Esophagus (tissue), 2 donors: ENCODE measurements around the gene MATK. TPM values are rescaled to one million over a fixed set of nuclear protein-coding genes. Genes with fewer than 3 reads are reported as not detected.
"Not testable (repeated sequence)": the region's sequence is repeated elsewhere in the genome, so short reads cannot be mapped to it uniquely, and the experiment has no call there.

Experiments
- H3K27ac ChIP-seq, 2 donors: one replicate each; pipeline ENCODE4 v1.5.1; 2013; ENCODE audit warnings: low read depth in 2 of 2, mild to moderate bottlenecking in 2 of 2, inconsistent platforms in 1 of 2, low read length in 1 of 2, moderate library complexity in 1 of 2
- H3K27me3 ChIP-seq, 2 donors: one replicate each; pipeline ENCODE4 v1.6.1; 2013; ENCODE audit warnings: low read length in 2 of 2, control low read depth in 1 of 2, mild to moderate bottlenecking in 1 of 2; ENCODE audit not compliant: insufficient read depth in 2 of 2, control insufficient read depth in 1 of 2
- H3K36me3 ChIP-seq, 2 donors: one replicate each; pipeline ENCODE4 v1.6.1; 2013; ENCODE audit warnings: low read length in 1 of 2; ENCODE audit not compliant: control insufficient read depth in 2 of 2, insufficient read depth in 2 of 2
- H3K4me1 ChIP-seq, 2 donors: one replicate each; pipeline ENCODE4 v1.6.1; 2013; ENCODE audit warnings: low read length in 1 of 2; ENCODE audit not compliant: control insufficient read depth in 2 of 2, insufficient read depth in 2 of 2
- H3K4me3 ChIP-seq, 2 donors: one replicate each; pipeline ENCODE4 v1.5.1; 2013; ENCODE audit warnings: low read length in 2 of 2, mild to moderate bottlenecking in 2 of 2, low read depth in 1 of 2, moderate library complexity in 1 of 2
- H3K9me3 ChIP-seq, 2 donors: one replicate each; pipeline ENCODE4 v1.6.1; 2013; ENCODE audit warnings: mild to moderate bottlenecking in 2 of 2, low read depth in 1 of 2, low read length in 1 of 2, moderate library complexity in 1 of 2; ENCODE audit not compliant: control insufficient read depth in 2 of 2, insufficient read depth in 1 of 2
- WGBS, 2 donors: extraction: QIAGEN DNeasy Blood & Tissue Kit; methylation state at CpG; one replicate each; pipeline ENCODE4 v1.1.7; 2013; 5-methylcytosine and 5-hydroxymethylcytosine counted together
- polyA plus RNA-seq, 2 donors: library from polyadenylated mRNA; stranded (reverse); fragments of 200-250 nt; gene quantifications; one replicate each; pipeline ENCODE4 v1.2.3, GENCODE V29; 2013
- donor health status: healthy with polysubstance abuse.
- donor health status: Bipolar disorder and iron deficiency.

MATK gene
- polyA plus RNA-seq, 2 donors = 2.4 to 2.6 TPM

DNA sequence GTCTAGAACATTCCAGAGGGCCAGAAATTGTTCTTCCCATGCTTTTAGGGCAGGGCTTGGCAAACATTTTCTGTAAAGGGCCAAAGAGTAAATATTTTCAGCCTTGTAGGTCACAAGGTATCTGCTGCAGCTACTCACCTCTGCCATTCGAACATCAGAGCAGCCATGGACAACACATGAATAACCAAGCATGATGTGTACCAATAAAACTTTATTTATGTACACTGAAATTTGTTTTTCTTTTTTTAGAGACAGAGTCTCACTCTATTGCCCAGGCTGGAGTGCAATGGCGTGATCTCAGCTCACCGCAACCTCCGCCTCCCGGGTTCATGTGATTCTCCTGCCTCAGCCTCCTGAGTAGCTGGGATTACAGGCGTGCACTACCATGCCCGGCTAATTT lies 28.5 kb downstream of the MATK start:
- peaks cover 2 to 16% of the 10 kb centered on the region in 2 donors for H3K36me3 ChIP-seq
- H3K4me1 ChIP-seq = peaks cover 0 to 11% of the 10 kb centered on the region in 2 donors
- H3K27ac ChIP-seq, H3K4me3 ChIP-seq, H3K9me3 ChIP-seq, H3K27me3 ChIP-seq: not testable (repeated sequence)
- 93 to 97% methylated on average over 7 of the region's 7 CpGs for WGBS, 2 donors

DNA sequence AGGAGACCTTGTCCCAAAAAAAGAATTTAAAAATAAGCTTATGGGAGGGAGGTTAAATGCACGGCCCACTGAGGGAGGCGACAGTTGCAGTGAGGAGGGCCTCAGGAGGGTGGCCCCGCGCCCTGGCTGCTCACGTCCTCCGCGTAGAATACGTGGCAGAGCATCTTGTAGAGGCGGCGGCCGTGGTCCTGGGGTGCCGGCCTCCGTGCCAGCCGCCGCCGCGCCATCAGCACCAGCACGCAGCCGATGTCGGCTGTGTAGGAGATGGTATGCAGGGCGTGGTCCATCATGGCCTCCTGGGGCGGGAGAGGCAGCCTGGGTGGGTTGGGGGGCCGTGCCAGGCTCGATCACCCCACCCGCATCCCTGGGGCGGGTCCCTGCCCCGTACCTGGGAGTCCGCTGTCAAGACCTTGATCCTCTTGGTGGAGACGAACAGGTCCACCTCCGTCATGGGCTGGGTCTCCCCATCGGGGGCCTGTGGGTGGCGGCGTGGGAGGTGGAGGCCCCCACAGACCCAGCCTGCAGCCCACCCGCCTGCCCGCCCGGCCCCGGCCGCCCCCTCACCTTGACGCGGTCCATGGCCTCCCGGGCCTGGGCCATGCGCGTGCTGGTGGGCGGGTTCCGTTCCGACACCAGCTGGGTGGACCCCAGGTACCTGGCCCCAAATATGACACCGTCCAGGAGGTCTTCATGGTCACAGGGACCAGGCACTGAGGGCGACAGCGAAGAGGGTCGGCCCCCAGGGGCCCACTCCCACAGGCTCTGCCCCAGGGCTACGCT lies 32.4 kb downstream of the MATK start:
- no peaks in the 10 kb centered on the region for H3K27me3 ChIP-seq
- peaks cover 7 to 30% of the 10 kb centered on the region in 2 donors for H3K36me3 ChIP-seq
- 94% methylated on average over 47 to 51 of the region's 51 CpGs for WGBS, 2 donors
- H3K4me1 ChIP-seq = no peaks in the 10 kb centered on the region
- H3K9me3 ChIP-seq = no peaks in the 10 kb centered on the region
- H3K4me3 ChIP-seq = no peak overlapping the region
- no peak overlapping the region for H3K27ac ChIP-seq

DNA sequence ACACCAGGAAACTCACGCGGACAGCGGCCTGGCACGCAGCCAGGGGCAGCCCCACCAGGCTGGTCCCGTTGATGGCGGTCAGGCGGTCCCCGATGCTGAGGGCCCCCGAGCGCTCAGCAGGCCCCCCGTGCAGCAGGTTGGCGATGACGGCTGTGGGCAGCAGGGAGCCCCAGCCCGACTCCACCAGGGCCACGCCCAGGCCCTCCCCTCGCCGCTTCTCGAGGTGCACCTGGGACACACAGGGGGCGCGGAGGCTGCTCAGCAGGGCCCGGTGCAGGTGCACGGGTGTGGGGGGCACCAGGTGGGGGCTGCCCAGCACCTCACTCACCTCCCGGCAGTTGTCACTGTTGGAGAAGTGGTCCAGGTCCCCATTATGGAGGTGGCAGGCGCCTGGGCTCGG lies 33.7 kb downstream of the MATK start:
- H3K27me3 ChIP-seq = no peaks in the 10 kb centered on the region
- H3K4me1 ChIP-seq = no peaks in the 10 kb centered on the region
- peaks cover 7 to 30% of the 10 kb centered on the region in 2 donors for H3K36me3 ChIP-seq
- H3K27ac ChIP-seq = no peak overlapping the region
- WGBS, 2 donors = 85 to 86% methylated on average over 23 to 25 of the region's 25 CpGs
- no peak overlapping the region for H3K4me3 ChIP-seq
- no peaks in the 10 kb centered on the region for H3K9me3 ChIP-seq

DNA sequence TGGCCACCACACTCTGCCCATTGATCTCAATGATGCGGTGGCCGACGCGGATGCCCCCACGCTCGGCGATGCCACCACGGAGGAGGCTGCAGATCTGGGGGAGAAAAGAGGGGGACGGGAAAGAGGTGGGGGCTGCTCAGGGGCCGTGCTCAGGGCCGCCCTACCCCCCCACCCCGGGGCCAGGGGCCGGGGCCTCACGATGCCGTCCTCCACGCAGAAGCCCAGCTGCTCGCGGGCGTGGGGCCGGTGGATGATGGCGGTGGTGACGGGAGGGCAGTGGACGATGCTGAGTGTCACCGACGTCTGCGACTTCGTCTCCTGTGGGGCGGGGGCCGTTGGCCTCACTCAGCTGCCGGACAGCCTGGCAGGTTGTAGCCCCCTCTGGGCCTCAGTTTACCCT lies 34.9 kb downstream of the MATK start:
- peaks cover 7 to 33% of the 10 kb centered on the region in 2 donors for H3K36me3 ChIP-seq
- no peak overlapping the region for H3K4me3 ChIP-seq
- no peak overlapping the region for H3K27ac ChIP-seq
- H3K4me1 ChIP-seq = no peaks in the 10 kb centered on the region
- WGBS, 2 donors = 92 to 95% methylated on average over 24 to 30 of the region's 30 CpGs
- H3K27me3 ChIP-seq = no peaks in the 10 kb centered on the region
- no peaks in the 10 kb centered on the region for H3K9me3 ChIP-seq

DNA sequence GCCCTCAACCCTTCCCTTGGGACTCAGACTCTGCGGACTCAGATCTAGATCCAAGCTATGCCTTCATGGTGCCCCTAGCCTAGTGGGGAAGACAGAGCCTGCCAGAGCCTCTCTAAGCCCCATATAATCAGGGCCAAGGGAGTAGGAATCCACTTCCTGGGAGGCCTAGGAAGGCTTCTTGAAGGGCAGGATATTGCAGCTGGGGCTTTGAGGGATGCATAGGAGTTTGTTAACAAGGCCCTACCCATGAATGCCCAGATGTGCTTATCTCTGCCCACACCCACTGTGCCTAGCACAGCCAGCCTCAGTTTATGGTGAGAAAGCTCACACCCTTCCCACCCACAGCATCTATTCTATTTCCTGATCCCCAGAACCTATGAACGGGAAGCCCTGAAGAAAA lies 36.0 kb downstream of the MATK start:
- Histone ChIP-seq H3K9me3 (no peaks in the 10 kb centered on the region), H3K4me3 (no peak overlapping the region), H3K27me3 (no peaks in the 10 kb centered on the region), H3K36me3 (peaks cover 7 to 36% of the 10 kb centered on the region in 2 donors), H3K27ac (no peak overlapping the region), H3K4me1 (no peaks in the 10 kb centered on the region)
- WGBS, 2 donors = 98 to 100% methylated on average over 2 of the region's 2 CpGs

DNA sequence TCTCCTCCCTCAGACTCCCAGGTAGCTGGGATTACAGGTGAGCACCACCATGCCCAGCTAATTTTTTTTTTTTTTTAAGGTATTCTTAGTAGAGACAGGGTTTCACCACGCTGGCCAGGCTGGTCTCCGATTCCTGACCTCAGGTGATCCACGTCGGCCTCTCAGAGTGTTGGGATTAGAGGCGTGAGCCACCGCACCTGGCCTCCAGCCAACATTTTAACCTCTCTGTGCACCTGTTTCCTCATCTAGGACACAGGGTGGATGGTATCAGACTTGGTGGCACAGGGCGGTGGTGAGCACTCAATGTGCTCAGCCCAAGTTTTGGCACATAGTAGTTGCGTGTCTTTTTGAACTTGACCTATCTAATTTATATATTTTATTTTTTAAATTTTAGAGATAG lies 37.2 kb downstream of the MATK start:
- no peaks in the 10 kb centered on the region for H3K9me3 ChIP-seq
- H3K4me3 ChIP-seq = no peak overlapping the region
- 72 to 73% methylated on average over 8 of the region's 8 CpGs for WGBS, 2 donors
- peaks cover 6 to 36% of the 10 kb centered on the region in 2 donors for H3K36me3 ChIP-seq
- no peaks in the 10 kb centered on the region for H3K27me3 ChIP-seq
- no peak overlapping the region for H3K27ac ChIP-seq
- H3K4me1 ChIP-seq = no peaks in the 10 kb centered on the region

DNA sequence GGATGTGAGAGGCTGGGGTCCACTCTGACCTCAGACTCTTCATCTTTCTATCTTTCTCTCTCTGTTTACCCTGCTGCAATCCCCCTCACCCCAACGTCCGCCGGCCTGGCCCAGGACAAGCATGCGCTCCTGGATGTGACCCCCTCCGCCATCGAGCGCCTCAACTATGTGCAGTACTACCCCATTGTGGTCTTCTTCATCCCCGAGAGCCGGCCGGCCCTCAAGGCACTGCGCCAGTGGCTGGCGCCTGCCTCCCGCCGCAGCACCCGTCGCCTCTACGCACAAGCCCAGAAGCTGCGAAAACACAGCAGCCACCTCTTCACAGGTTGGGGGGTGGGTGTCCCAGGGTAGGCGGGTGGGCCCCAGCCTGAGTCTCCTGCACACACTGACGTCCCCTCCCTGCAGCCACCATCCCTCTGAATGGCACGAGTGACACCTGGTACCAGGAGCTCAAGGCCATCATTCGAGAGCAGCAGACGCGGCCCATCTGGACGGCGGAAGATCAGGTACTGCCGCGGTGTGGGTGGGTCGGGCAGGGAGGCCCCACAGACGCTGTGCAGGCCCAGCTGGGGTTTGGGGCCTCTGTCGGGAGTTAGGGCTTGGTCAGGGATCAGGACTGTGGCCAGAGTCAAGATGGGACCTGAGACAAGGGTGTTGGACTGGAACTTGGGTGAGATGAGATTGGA lies 39.7 kb downstream of the MATK start:
- Histone ChIP-seq H3K4me1 (no peaks in the 10 kb centered on the region), H3K36me3 (peaks cover 5 to 26% of the 10 kb centered on the region in 2 donors), H3K9me3 (no peaks in the 10 kb centered on the region), H3K27me3 (no peaks in the 10 kb centered on the region), H3K27ac (no peak overlapping the region), H3K4me3 (no peak overlapping the region)
- 68 to 70% methylated on average over 31 of the region's 31 CpGs for WGBS, 2 donors

DNA sequence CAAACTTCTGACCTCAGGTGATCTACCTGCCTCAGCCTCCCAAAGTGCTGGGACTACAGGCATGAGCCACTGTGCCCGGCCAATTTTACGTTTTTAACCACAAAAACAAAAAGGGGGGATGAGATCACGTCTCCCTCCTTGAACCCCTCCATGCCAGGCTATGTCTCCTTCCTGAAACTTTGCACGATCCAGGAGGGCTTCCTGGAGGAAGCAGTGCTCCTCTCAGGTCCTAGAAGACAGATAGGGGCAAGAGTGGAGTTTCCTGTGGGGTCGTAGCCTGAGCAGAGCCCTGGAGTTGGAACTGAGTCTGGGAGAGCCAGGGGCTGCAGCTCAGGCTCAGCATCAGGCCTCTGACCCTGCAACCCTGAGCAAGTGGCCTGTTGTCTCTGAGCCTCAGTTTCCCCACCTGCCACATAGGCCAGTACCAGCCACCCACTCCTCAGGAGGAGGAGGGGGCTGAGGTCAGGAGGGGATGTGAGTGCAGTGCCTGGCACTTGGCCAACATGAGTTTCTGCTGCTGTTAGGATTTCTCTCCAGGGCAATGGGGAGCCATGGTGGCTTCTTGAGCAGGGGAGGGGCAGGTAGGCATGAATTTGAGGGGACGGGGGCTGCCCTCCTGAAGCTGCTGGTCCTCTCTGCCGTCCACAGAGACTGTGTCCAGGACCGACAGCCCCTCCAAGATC lies 40.7 kb downstream of the MATK start:
- 56 to 67% methylated on average over 8 of the region's 8 CpGs for WGBS, 2 donors
- Histone ChIP-seq H3K27me3 (no peaks in the 10 kb centered on the region), H3K36me3 (peaks cover 4 to 20% of the 10 kb centered on the region in 2 donors), H3K4me3 (no peak overlapping the region), H3K27ac (no peak overlapping the region), H3K4me1 (no peaks in the 10 kb centered on the region), H3K9me3 (no peaks in the 10 kb centered on the region)

DNA sequence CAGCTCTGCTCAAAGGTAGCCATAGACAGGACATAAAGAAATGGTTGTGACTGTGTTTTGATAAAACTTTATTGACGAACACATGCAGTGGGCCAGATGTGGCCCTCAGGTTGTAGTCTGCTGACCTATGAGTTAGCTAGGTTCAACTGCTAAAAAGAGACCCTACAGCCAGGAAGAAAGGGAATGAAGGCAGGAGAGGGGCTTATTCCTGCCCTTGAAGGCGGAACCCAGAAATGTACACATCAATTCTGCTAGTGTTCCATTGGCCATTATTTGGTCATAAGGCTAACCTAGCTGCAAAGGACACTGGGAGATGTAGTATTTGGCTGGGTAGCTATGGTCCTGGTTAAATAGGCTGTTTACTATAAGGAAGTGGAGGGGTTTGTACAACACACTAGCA lies 42.7 kb downstream of the MATK start:
- Histone ChIP-seq H3K27ac (no peak overlapping the region), H3K4me3 (no peak overlapping the region), H3K9me3 (no peaks in the 10 kb centered on the region), H3K27me3 (no peaks in the 10 kb centered on the region), H3K36me3 (peaks cover 0 to 15% of the 10 kb centered on the region in 2 donors), H3K4me1 (no peaks in the 10 kb centered on the region)
- WGBS, 2 donors = 97 to 98% methylated on average over 2 of the region's 2 CpGs
